Right ventricle myocardium inferior (tissue), 1 donor: ENCODE measurements around the gene RANBP3L. TPM values are rescaled to one million over a fixed set of nuclear protein-coding genes. Genes with fewer than 3 reads are reported as not detected.
"Not testable (repeated sequence)": the region's sequence is repeated elsewhere in the genome, so short reads cannot be mapped to it uniquely, and the experiment has no call there.

Experiments
- ATAC-seq: fragments of 200-7000 bp; cut with Tn5 transposase; one replicate; pipeline ENCODE4 v1.9.1; 2020; ENCODE audit warnings: mild to moderate bottlenecking, moderate library complexity
- DNase-seq: peaks from one replicate; pipeline ENCODE4 v3.0.0; 2021; ENCODE audit errors: missing footprints
- intact Hi-C: fragments of 100-400 bp; cut with DNase I; formaldehyde crosslinking; loops from one replicate; pipeline ENCODE4 v1.11.0; 2022
- total RNA-seq: library from RNA; stranded (reverse); fragmentation: NEBNext Ultra II Directional; extraction: Animal tissue kit (Norgen Biotek cat#: 25700); gene quantifications from one replicate; pipeline ENCODE4 v1.2.1, GENCODE V29; 2021
- donor health status: DM: no; HTN: yes; CAD: no; lungs with severe emphysema.

Gene RANBP3L
- total RNA-seq, 1 donor from 2014 or later: 0.49 TPM

DNA sequence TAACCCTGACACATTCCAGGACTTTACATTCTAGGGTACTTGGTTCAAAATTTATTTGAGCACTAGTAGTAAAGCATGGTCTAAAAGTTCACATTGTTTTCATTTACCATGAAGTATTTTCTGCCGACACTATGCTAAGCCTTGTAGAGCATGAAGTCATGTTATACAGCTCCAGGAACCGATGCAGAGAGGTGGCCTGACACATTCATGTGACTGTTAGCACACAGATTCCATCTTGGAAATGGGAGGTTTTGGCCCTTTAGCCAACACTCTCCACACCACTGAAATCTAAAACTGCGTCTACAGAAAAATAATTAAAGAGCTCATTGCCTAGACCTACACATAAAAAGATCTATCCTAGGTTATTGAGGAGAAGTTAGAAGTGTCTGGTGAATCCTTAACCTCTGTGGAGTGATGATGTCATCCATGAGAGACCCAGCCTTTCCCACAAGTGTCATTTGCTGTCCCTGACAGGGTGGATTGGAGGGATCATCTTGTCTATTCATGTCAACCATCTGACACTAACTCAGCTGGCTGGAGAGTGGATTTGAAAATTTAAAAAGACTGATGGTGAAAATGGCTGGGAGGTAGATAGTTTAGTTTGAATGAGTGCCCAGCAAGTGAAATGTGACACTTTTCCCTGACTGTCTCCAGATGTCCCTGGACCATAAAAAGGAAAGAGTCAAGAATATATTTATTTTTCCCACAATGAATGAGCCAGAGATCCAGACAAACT, 1.3 kb downstream of the RANBP3L start:
- ATAC-seq (no peak), DNase-seq (no peak)

DNA sequence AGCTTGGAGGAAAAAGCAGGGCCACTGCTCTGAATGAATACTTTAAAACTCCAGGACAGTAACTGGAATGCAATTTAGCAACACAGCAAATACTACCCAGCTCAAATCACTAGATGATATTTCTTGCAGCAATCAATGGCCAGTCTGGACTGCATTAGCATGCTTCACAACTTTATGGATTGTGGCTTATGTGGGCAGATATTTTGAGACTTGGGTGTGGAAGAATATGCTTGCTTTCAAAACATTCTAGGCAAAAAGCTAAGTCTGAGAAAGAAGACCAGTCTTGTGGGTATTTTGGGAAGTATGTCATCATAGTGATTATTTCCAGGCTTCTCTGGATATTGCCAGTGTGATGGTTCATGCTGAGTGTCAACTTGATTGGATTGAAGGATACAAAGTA, 3.1 kb downstream of the RANBP3L start:
- ATAC-seq: no peak

More for the DNA sequence above, 1.3 kb downstream of the RANBP3L start:
- intact Hi-C loops: loop anchor here (5.0 to 10.0 kb wide), 2 partner anchors 56 to 123 kb away; partner anchors contain the start of gene NADK2

GRCh38 chr5:36297653-36298052, 4.0 kb downstream of the RANBP3L start:
- ATAC-seq: no peak
- no peak for DNase-seq
- intact Hi-C loops: no loop called here

More for the DNA sequence above, 3.1 kb downstream of the RANBP3L start:
- DNase-seq: no peak
- intact Hi-C loops: no loop called here

DNA sequence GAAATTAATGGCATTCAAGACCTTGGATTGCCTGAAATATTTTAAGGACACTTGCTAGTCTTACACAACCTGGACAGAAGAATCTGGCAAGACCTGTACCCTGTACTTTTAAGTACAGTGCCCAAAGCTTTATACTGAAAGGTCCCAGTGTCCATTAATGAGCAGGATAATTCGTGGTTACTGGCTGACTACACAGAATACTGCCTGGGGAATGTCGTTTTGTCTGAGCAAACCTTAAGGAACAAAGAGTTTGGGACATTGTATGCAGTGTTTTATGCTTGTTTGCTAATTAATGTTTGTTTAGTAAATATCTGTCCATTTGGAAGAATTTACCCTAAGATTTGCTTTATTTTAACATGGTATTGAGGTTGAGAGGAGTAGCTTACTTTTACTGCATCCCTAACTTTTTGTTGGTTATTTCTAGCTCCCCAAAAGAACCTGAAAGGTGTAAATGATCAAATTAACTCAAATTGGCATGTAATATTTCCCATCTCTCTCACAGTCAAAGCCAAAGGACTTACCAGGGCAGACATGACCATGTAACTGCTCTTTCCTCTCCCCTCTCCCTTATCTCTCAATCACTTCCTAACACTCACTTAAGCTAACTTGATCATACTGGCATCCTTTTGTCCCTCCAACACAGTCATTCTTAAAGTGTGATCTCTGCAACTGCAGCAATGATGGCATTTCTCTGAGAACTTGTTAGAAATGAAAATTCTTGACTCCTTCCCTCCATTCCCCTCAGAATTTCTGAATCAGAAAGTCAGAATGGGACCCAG, 15.7 kb downstream of the RANBP3L start:
- DNase-seq: no peak
- ATAC-seq: no peak
- intact Hi-C loops: no loop called here

- DNase-seq, ATAC-seq, intact Hi-C loops: not testable (repeated sequence)
Observed at GRCh38 chr5:36283775-36284174, 17.9 kb downstream of the RANBP3L start.

DNA sequence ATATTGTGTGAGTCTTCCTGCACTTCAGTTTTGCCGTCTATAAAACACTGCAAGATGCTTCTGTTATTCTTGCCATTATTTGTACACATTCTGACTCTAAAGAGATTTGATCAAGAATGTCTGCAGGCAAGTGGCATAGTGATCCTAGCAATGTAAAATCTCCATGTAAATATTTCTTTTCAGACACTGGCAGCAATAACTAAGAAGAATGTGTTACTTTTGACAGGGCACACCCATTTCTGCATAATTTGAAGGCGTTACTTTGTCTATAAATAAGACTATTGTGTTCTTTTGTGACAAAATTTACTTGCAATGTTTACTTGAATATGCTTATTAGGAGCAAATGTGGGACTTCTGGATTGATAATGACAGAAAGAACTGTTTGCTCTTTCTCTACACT, 20.1 kb downstream of the RANBP3L start:
- DNase-seq (no peak), ATAC-seq (no peak)
- intact Hi-C loops: no loop called here

- no peak for DNase-seq
- intact Hi-C loops: no loop called here
- ATAC-seq: no peak
Observed at GRCh38 chr5:36279054-36279698, 22.5 kb downstream of the RANBP3L start.

DNA sequence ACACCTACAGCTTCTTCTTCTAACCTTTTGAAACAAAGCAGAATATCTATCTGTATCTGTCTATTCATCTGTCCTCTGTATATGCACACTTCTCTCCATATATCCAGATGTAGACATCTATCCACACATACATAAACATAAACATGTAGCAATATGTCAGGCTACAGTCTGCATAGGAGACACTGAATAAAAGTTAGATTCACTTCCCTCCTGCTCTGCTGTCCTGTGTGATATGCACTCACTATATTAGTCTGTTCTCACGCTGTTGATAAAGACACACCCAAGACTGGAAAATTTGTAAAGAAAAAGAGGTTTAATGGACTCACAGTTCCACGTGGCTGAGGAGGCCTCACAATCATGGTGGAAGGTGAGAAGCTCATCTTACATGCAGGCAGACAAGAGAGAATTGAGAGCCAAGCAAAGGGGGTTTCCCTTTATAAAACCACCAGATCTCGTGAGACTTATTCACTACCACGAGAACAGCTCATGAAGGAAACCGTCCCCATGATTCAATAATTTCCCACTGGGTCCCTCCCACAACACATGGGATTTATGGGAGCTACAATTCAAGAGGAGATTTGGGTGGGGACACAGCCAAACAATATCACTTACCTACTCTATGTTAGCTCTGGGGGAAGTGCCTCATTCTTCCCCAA, 24.1 kb downstream of the RANBP3L start:
- DNase-seq (no peak), ATAC-seq (no peak)
- intact Hi-C loops: no loop called here

DNA sequence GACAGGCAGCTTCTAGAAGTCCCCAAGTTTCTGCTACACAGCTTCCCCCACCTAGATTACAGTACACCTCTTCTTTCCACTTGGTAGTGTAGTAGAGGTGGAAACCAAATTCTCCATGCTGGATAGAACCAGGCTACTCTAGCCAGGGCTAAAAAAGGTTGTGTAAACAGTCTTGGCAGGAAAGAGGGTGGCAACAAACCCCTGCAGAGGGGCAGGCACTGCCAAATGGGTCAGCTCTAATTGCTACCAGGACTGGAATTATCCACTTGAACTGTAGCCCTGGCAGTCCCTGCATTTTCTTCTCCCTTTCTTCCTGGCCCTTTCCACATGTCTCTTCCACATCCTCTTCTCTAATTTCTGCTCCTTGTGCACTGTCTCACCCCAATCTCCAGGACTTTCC, 24.8 kb downstream of the RANBP3L start:
- peak; percentile 88 for ATAC-seq
- no peak for DNase-seq
- intact Hi-C loops: no loop called here

GRCh38 chr5:36273809-36274526, 27.7 kb downstream of the RANBP3L start:
- ATAC-seq (peak; percentile 16), DNase-seq (no peak)
- intact Hi-C loops: no loop called here

DNA sequence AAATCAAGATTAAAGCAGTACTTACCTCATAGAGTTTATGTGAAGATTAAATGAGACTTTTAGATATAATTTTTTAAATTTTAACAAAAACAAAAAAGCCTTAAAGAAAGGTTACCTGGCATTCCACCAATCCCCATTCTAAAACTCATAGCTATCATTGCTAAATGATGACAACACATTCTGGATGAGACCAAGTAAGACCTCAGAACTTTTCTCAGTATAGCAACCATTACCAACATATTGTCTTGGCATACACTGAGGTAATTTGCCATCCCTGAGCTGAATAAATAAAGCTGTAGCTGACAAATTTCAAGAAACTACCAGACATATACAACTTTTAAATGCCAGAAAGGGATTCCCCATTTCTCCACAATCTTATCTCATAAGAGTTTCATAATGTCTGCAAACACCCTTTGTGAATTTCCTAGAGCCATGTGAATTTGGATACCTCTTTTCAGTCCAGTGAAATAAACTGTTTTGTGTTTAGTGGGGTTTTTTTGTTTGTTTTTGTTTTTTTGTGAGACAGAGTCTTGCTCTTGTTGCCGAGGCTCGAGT, 29.5 kb downstream of the RANBP3L start:
- DNase-seq (no peak), ATAC-seq (no peak)
- intact Hi-C loops: no loop called here

DNA sequence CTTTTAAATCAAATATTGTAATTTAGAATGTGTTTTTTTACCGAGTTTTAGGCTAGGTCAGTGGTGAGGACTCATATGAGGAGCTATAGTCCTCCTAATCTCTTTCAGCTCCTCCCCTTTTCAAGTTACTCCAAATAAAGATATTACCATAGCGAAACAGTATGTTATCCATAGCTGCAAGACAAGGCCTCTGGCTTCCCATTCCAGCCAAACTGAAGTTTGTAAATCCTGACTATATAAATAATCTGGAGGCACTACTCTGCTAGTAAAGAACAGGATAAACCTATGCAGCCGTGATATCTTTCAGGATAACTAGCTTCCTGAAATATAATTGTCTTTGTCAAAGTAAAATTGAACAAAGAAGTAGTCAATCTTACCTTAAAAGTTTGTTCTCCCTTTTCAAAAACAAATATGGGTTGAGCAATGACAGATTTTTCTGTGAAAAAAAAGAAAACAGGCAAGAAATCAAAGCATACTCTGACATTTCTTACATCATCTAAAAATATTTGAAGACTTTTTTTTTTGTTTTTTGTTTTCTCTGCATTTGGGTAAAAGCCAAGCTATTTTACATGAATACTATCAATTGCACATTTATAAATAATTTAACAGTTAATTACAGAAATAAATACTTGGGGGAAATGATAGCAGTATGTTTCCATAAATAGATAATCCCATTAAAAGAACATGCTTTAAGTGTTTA, 30.7 kb downstream of the RANBP3L start:
- intact Hi-C loops: no loop called here
- DNase-seq: no peak
- ATAC-seq: no peak

DNA sequence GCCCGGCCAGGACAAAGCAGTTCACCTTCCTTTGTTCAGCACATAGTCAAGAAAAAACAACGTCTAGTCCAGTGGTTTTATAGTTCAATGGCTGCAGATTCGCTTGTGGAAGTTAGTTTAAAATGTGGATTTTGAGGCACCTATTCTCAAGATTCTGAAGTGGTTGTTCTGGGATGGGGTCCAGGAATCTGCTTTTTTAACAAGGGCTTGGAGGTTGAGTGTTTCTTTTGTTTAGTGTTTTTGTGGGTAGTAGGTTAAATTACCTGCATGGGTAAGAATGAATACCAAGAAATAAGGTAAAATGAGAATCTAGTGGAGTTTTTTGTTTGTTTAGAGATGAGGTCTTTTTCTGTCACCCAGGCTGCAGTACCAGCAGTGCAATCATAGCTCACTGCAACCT, 31.5 kb downstream of the RANBP3L start:
- intact Hi-C loops: no loop called here

DNA sequence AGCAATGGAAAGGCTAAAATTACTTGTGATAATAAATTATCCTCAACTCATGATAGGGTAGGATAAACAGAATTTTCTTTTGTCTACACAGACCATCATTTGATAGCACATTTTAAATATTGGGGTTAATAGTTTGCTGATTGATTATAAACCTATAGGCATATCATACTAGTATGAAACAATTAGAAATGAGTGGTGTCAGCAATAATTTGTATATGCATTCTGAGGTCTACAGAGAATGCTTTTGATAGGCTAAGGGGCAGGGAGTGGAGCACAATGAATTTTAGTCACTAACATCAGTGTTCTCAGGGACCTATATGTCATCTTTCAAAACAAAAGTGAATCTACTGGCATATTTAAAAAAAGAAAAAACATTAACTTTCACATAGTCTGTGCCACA, 32.2 kb downstream of the RANBP3L start:
- DNase-seq: no peak
- intact Hi-C loops: loop anchor here (10.0 kb wide), 1 partner anchor 425 kb away; no protein-coding TSS in a partner anchor
- no peak for ATAC-seq

More for the DNA sequence above, 31.5 kb downstream of the RANBP3L start:
- DNase-seq (no peak), ATAC-seq (no peak)

DNA sequence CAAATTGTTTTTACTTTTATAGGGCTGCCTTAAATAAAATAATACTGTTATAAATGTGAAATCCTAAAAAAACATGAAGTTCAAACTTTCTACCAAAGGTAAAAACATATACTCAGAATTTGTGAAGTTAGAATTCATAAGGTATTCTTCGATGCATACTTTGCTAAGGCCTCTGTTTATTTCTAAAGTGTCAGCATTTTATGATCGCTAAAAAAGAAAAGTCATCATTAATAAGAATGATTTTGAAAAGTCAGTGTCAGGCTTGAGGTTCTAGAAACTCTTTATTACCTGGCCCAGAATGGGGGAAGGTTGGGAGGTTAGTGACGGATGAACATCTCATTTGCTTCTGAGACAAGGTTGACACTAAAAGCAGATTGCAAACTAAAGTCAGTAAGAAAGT, 33.8 kb downstream of the RANBP3L start:
- ATAC-seq (no peak), DNase-seq (no peak)
- intact Hi-C loops: loop anchor here (10.0 kb wide), 1 partner anchor 427 kb away; no protein-coding TSS in a partner anchor

DNA sequence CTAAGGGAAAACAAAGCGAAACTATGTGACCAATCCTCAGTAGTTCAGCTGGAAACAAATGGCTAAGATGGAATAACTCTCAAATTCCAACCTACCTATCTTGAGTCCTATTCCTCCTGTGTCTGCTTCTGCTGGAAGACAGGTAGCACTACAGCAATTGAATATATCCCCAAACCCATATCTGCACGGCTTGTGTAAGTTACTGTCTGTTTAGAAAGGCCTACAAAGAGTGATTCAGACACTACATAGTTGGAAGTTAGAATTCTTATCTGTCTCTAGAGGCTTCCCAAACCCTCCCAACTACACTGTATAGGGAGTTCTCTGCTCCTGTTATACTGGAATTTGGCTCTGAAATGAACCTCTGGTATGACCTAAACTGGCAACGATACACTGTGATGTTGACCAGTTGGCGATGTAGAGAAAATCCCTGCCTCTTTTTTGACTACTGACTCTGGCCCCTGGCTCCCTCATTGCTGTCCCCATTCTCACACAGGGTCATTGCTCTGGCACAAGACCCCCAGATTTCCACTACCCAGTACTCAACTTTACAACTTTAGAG, 37.4 kb downstream of the RANBP3L start:
- ATAC-seq: no peak
- DNase-seq: no peak
- intact Hi-C loops: loop anchor here (2.0 to 10.0 kb wide), 3 partner anchors 41 to 431 kb away; no protein-coding TSS in a partner anchor

DNA sequence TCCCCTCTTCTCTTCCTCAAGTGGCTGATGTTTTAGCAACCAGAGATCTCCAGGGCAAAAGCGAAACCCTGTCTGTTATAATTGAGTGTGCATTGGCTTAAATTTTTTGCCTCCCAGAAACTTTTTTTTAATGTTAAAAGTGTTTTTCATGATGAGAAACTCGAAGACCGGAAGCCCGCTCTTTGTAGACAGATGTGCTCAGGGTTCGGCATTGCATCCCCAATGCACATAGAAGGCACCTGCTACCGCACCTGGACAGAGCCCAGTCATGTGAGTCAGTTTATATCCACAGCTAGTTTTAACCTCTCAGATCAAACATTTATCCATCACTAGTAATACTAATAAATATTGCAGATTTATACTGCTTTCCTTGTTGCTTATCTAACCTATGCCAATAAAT, 40.5 kb downstream of the RANBP3L start:
- ATAC-seq (no peak), DNase-seq (no peak)
- intact Hi-C loops: loop anchor here (10.0 kb wide), 1 partner anchor 434 kb away; no protein-coding TSS in a partner anchor
